ENCODE measurements around the gene CYP2F1. TPM values are rescaled to one million over a fixed set of nuclear protein-coding genes. Genes with fewer than 3 reads are reported as not detected.
"Not testable (repeated sequence)": the region's sequence is repeated elsewhere in the genome, so short reads cannot be mapped to it uniquely, and the experiment has no call there.

CYP2F1 gene
- not detected for total RNA-seq

GRCh38 chr19:41114132-41114531, at the start of gene CYP2F1:
CYP2F1 (plus strand) TSS chr19:41114432; CDS start chr19:41116189, 1,757 bp downstream.
- no peak for DNase-seq

DNA sequence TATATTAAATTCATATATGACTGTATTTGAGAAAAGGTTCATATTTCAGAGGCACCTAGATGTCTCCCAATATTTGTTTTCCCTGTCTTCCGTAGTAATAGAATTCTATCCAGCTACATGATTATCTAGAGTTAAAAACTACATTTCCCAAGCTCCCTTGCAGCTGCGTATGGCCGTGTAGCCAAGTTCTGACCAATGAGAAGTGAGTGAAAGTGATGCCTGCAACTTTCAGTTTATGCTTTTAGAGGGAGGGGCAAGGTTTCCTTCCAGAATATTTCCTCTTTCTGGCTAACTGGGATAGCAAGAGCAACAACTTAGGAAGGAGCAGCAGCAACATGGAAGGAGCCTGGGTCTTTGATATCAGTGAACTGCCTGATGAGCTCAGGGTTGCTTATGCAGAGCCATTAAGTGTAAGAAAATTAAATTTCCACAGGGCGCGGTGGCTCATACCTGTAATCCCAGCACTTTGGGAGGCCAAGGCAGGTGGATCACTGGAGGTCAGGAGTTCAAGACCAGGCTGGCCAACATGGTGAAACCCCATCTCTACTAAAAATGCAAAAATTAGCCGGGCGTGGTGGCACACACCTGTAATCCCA, 49.2 kb upstream of the CYP2F1 start:
- no peak for DNase-seq

DNA sequence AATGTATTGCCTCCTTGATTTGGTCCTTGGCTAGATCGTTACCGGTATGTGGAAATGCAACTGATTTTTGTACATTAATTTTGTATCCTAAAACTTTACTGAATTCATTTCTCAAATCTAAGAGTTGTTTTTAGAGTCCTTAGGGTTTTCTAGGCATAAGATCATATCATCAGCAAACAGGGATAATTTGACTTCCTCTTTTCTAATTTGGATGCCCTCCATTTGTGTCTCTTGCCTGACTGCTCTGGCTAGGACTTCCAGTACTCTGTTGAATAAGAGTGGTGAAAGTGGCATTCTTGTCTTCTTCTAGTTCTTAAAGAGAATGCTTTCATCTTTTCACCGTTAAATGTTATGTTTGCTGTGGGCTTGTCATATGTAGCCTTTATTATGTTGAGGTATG, 37.9 kb upstream of the CYP2F1 start:
- DNase-seq: no peak

DNA sequence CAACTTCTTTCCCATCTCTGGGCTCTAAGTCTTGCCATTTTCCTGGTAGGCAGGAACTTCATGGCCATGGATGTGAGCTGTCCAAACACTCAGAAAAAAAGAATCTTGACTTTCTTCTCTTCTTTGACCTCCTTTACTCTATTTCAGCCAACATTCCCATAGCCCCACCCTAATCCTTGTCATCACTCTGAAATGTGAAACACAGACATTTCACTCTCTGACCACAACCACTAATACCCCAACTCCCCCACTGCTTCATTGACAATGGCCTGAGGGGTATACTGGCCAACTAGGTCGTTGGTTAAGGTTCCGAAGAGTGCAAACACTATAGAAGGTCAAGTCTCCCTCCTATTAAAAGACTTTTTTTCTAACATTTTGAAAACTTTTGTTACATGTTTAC, 30.7 kb upstream of the CYP2F1 start:
- DNase-seq: no peak

DNA sequence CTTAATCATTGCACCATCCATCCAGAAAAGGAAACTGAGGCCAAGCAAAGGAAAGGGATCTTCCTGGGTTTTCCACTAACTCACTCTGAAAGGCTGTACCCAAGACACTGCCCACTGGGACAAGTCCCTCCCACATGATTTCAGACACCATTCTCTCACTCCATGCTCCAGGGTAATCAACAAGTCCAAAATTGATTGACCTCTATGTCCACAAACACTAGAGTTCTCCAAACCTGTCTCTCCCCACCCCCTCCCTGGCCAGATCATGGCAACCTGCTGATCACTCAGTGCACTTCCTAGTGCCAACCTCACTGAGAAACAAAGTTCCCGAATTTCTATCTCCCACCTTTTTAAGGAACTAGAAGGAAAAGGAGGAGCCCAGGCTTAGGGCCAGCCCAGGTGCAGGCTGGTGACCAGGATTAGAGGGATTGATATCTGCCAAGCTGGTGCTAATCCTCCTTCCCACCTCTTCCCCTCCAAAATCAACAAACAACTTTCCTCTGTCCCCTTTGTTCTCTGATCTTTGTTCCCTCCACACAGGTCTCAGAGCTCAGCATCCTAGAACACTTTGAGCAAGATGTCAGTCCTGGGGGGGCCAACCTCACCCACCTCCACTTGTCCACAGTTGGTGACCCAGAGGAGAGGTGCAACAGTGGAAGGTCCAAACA, 28.4 kb upstream of the CYP2F1 start:
- DNase-seq: no peak

DNA sequence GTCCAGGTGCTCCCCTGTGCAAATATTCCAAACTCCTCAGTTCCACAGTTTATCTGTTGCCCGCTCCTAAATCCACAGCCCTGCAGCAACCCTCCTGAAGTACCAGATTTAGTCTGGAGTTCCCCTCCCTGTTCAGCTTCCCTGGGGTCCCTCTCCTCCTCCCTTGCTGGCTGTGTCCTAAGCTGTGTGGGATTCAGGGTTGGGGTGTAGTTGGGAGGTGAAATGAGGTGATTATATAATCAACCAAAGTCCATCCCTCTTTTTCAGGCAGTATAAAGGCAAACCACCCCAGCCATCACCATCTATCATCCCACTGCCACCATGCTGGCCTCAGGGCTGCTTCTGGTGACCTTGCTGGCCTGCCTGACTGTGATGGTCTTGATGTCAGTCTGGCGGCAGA, 26.1 kb upstream of the CYP2F1 start, which contains the start of gene CYP2A13:
CYP2A13 (plus strand) TSS at position 301 of the 400 bp plus-strand sequence; CDS start at position 322, 21 bp downstream.
- DNase-seq: no peak

- no peak for DNase-seq
These were observed 24.3 kb upstream of the CYP2F1 start for GRCh38 chr19:41089959-41090358.

DNA sequence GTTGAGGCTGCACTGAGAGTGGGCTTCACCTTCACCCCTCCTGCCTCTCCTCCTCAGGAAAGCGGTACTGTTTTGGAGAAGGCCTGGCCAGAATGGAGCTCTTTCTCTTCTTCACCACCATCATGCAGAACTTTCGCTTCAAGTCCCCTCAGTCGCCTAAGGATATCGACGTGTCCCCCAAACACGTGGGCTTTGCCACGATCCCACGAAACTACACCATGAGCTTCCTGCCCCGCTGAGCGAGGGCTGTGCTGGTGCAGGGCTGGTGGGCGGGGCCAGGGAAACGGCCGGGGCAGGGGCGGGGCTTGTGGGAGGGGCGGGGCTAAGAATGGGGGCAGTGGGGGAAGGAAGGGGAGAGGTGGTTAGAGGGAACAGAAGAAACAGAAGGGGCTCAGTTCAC, 18.5 kb upstream of the CYP2F1 start:
- no peak for DNase-seq

DNA sequence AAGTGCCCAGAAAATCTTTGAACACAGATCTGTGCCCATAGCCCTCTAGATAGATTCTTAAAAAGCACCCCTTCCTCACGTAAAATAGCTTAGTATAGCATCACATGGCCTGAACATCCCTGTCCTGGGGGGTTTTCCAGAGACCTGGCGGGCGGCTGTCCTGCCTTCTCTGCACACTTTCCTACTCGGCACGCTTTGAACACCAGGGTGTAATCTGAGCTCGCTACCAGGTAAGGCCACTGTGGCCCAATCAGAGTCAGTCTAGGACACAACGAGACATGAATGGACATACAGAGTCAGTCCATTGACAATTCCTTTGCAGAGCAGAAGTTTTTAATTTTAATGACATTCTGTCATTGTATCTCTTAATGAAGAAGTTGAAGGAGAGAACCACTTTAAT, 17.9 kb upstream of the CYP2F1 start:
- DNase-seq: no peak

GRCh38 chr19:41097302-41097701, 16.9 kb upstream of the CYP2F1 start:
- no peak for DNase-seq

GRCh38 chr19:41098762-41099161, 15.5 kb upstream of the CYP2F1 start:
- DNase-seq: no peak

DNA sequence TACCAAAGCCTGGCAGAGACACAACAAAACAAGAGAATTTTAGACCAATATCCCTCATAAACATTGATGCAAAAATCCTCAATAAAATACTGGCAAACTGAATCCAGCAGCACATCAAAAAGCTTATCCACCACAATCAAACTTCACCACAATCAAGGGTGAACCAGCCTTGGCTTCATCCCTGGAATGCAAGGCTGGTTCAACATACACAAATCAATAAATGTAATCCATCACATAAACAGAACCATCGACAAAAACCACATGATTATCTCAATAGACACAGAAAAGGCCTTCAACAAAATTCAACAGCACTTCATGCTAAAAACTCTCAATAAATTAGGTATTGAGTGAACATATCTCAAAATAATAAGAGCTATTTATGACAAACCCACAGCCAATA, 12.0 kb upstream of the CYP2F1 start:
- DNase-seq: not testable (repeated sequence)

DNA sequence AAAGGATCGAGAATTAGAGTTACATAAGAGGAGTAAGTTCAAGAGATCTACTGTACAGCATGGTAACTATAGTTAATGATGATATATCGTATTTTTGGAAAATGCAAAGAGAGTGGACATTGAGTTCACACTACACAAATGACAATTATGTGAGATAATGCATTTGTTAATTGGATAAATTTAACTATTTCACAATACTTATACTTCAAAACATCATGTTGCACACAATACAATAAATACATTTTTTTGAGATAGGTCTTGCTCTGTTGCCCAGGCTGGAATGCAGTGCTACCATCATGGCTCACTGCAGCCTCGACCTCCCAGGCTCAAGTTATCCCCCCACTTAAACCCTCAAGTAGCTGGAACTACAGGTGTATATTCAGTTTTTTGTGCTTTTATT, 8.1 kb upstream of the CYP2F1 start:
- DNase-seq: no peak

GRCh38 chr19:41111296-41111695, 2.9 kb upstream of the CYP2F1 start:
- no peak for DNase-seq

- DNase-seq: no peak
These were observed 2.4 kb upstream of the CYP2F1 start for GRCh38 chr19:41111750-41112295.

DNA sequence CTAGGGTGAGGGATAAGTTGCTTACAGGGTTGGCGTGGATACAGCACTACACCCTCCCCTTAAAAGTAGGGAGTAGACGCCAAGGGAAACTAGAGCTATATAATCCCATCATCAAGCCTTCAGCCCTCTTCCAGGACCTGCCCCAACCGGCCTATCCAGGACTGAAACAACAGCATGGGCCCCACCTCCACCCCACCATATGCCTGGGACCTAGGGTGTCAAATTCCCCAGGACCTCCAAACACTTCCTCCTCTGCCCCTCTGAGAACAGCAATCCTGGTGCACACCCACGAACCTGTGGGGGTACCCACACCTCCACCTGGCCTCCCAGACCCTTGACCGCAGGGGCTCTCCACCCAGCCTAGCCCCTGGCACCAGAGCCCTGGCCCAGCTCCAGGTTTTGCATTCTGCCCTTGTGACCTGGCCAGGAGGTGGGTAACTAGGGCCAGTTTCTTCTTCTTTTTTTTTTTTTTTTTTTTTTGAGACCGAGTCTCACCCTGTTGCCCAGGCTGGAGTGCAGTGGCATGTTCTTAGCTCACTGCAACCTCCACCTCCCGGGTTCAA, 1.4 kb upstream of the CYP2F1 start:
- DNase-seq: no peak

- DNase-seq: no peak
These were observed 2.0 kb downstream of the CYP2F1 start for GRCh38 chr19:41116261-41116660.

GRCh38 chr19:41120929-41121911, 7.0 kb downstream of the CYP2F1 start:
- not testable (repeated sequence) for DNase-seq

DNA sequence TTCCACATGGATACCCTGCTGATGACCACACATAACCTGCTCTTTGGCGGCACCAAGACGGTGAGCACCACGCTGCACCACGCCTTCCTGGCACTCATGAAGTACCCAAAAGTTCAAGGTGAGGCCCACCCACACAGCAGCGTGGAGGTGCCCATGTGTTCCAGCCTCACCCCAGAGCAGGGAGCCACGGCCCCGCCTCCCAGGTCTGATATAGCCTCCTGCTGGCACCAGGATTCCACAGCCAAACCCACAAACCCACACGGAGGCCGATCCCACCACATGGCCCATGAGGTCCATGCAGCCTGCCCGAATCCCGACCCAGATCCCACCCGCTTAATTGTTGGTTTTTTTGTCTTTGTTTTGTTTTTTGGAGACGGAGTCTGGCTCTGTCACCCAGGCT, 8.6 kb downstream of the CYP2F1 start:
- DNase-seq: not testable (repeated sequence)

- no peak for DNase-seq
These were observed 9.6 kb downstream of the CYP2F1 start for GRCh38 chr19:41123716-41124294.

DNA sequence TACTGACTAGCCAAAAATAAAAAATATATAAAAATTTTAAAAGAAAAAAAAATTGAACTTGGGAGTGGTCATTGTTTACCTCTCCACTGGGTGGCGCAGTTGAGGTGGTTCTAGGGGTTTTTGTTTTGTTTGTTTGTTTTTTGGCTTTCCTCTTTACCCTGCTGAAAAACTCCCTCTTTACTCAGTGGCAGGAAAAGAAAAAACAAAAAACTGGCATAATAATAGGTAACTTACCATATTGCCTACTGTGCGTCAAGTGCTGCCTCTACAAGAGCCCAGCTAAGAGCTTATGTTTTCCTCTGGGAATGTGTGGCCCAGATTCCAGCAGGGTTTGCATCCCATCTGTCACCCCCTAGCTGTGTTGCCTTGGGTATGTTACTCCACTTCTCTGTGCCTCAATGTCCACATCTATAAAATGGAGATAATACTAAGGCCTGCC, 12.6 kb downstream of the CYP2F1 start:
- not testable (repeated sequence) for DNase-seq

DNA sequence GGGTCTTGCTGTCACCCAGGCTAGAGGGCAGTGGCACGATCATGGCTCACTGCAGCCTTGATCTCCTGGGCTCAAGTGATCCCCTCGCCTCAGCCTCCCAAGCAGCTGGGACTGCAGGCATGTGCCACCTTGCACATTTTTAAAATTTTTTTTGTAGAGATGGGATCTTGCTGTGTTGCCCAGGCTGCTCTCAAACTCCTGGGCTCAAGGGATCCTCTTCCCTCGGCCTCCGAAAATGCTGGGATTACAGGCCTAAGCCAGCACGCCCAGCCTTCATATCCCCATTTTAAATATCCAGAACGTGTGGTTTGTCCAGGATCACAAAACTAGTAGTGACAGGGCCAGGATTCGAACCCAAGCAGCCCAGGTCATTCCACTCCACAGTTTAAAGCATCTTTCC, 13.1 kb downstream of the CYP2F1 start:
- not testable (repeated sequence) for DNase-seq

All from occipital lobe (tissue), 2 donors.